Neural progenitor cell (in vitro differentiated cells): ENCODE results near the gene AFF3. TPM values are rescaled to one million over a fixed set of nuclear protein-coding genes. Genes with fewer than 3 reads are reported as not detected.
"Not testable (repeated sequence)": the region's sequence is repeated elsewhere in the genome, so short reads cannot be mapped to it uniquely, and the experiment has no call there.

ENCODE experiments used
- DNase-seq: peaks from one replicate; pipeline ENCODE4 v3.0.0-alpha.2; 2016; ENCODE audit warnings: low spot score
- H2AFZ ChIP-seq: fragments of 200-600 bp; sonication (generic); replicated peaks from 2 replicates; pipeline ENCODE4 v1.6.1; 2016; ENCODE audit warnings: antibody characterized with exemption
- H3F3A ChIP-seq: fragments of 200-600 bp; sonication (generic); 2 replicates; pipeline ENCODE4 v1.6.1; 2016; ENCODE audit warnings: antibody characterized with exemption, low read depth
- H3K27ac ChIP-seq: fragments of 200-600 bp; sonication (generic); 2 replicates; pipeline ENCODE4 v1.5.1; 2016; ENCODE audit warnings: mild to moderate bottlenecking
- H3K27me3 ChIP-seq: fragments of 200-600 bp; sonication (generic); 2 replicates; pipeline ENCODE4 v1.6.1; 2016; ENCODE audit warnings: mild to moderate bottlenecking, moderate library complexity
- H3K36me3 ChIP-seq: fragments of 200-600 bp; sonication (generic); 2 replicates; pipeline ENCODE4 v1.5.1; 2016
- H3K4me1 ChIP-seq: fragments of 200-600 bp; sonication (generic); 2 replicates; pipeline ENCODE4 v1.6.1; 2016; ENCODE audit warnings: mixed run types
- H3K4me2 ChIP-seq: fragments of 200-600 bp; sonication (generic); 2 replicates; pipeline ENCODE4 v1.6.1; 2016
- H3K4me3 ChIP-seq: fragments of 200-600 bp; sonication (generic); 2 replicates; pipeline ENCODE4 v1.5.1; 2016
- H3K79me2 ChIP-seq: fragments of 200-600 bp; sonication (generic); 2 replicates; pipeline ENCODE4 v1.6.1; 2016; ENCODE audit warnings: low read depth
- H3K9ac ChIP-seq: fragments of 200-600 bp; sonication (generic); 2 replicates; pipeline ENCODE4 v1.6.1; 2016
- H3K9me3 ChIP-seq: fragments of 200-600 bp; sonication (generic); 2 replicates; pipeline ENCODE4 v1.5.1; 2016; ENCODE audit warnings: low read depth
- H4K20me1 ChIP-seq: fragments of 200-600 bp; sonication (generic); 2 replicates; pipeline ENCODE4 v1.6.1; 2016; ENCODE audit warnings: low read depth
- H3K27ac Mint-ChIP-seq: 3 replicates; pipeline ENCODE4 v1.8.0; 2021; ENCODE audit warnings: mixed read lengths
- H3K27me3 Mint-ChIP-seq: 2 replicates; pipeline ENCODE4 v1.8.0; 2022; ENCODE audit warnings: low read depth, mild to moderate bottlenecking, inconsistent platforms, moderate library complexity, mixed read lengths; ENCODE audit not compliant: insufficient read depth
- H3K36me3 Mint-ChIP-seq: 3 replicates; pipeline ENCODE4 v1.8.0; 2021; ENCODE audit warnings: mixed read lengths
- H3K4me1 Mint-ChIP-seq: 3 replicates; pipeline ENCODE4 v1.8.0; 2021; ENCODE audit warnings: mixed read lengths
- H3K4me3 Mint-ChIP-seq: 3 replicates; pipeline ENCODE4 v1.8.0; 2021; ENCODE audit warnings: mild to moderate bottlenecking, moderate library complexity, mixed read lengths
- H3K9me3 Mint-ChIP-seq: 3 replicates; pipeline ENCODE4 v1.8.0; 2020; ENCODE audit warnings: mixed read lengths
- CTCF ChIP-seq: fragments of 200-600 bp; sonication (generic); IDR thresholded peaks from 2 replicates; pipeline ENCODE4 v1.5.1; 2017; ENCODE audit warnings: antibody characterized with exemption, mild to moderate bottlenecking
- EZH2 ChIP-seq: fragments of 200-600 bp; sonication (generic); IDR thresholded peaks from 2 replicates; pipeline ENCODE4 v1.6.1; 2017; ENCODE audit warnings: antibody characterized with exemption, mild to moderate bottlenecking, moderate library complexity
- EZH2phosphoT487 ChIP-seq: fragments of 200-600 bp; sonication (generic); IDR thresholded peaks from 2 replicates; pipeline ENCODE4 v1.6.1; 2017; ENCODE audit warnings: antibody characterized with exemption
- total RNA-seq: library from RNA; depleted of rRNA; stranded (reverse); fragments of >200 nt; gene quantifications from 2 replicates; pipeline ENCODE4 v1.2.3, GENCODE V29; 2015; ENCODE audit warnings: low replicate concordance

Gene AFF3
- total RNA-seq, 1 donor from 2014 or later, result 0.26 TPM

GRCh38 chr2:100110614-100111000 is 31.8 kb downstream of the AFF3 start:
- H3K79me2 ChIP-seq, result no peaks in the 10 kb centered on the region
- H3K4me2 ChIP-seq, result no peak overlapping the region
- Mint-ChIP-seq H3K27me3 (peaks cover 26% of the 10 kb centered on the region), H3K4me3 (no peak overlapping the region), H3K9me3 (peaks cover 5% of the 10 kb centered on the region), H3K36me3 (no peaks in the 10 kb centered on the region), H3K27ac (no peak overlapping the region), H3K4me1 (peaks cover 40% of the 10 kb centered on the region)
- H3K27me3 ChIP-seq, result peaks cover 95% of the 10 kb centered on the region
- H3K9ac ChIP-seq, result no peak overlapping the region
- DNase-seq, result no peak
- peaks cover 14% of the 10 kb centered on the region for H4K20me1 ChIP-seq
- H3K4me3 ChIP-seq, result no peak overlapping the region
- H3K36me3 ChIP-seq, result no peaks in the 10 kb centered on the region
- peaks cover 20% of the 10 kb centered on the region for H3K4me1 ChIP-seq
- H3K27ac ChIP-seq, result no peak overlapping the region
- no peak overlapping the region for H2AFZ ChIP-seq
- TF ChIP-seq CTCF, result no peak
- no peak for TF ChIP-seq EZH2
- no peak for TF ChIP-seq EZH2phosphoT487
- no peaks in the 10 kb centered on the region for H3K9me3 ChIP-seq
- H3F3A ChIP-seq, result peaks cover 15% of the 10 kb centered on the region

GRCh38 chr2:100109986-100110613 is 32.3 kb downstream of the AFF3 start:
- H4K20me1 ChIP-seq, result peaks cover 14% of the 10 kb centered on the region
- H3K79me2 ChIP-seq, result no peaks in the 10 kb centered on the region
- no peaks in the 10 kb centered on the region for H3K9me3 ChIP-seq
- no peak overlapping the region for H2AFZ ChIP-seq
- no peak overlapping the region for H3K27ac Mint-ChIP-seq
- no peaks in the 10 kb centered on the region for H3K36me3 Mint-ChIP-seq
- H3K27ac ChIP-seq, result no peak overlapping the region
- no peak overlapping the region for H3K4me3 ChIP-seq
- TF ChIP-seq CTCF (no peak), EZH2 (no peak), EZH2phosphoT487 (no peak)
- no peak overlapping the region for H3K4me2 ChIP-seq
- peaks cover 95% of the 10 kb centered on the region for H3K27me3 ChIP-seq
- H3K9me3 Mint-ChIP-seq, result peaks cover 3% of the 10 kb centered on the region
- H3K4me1 ChIP-seq, result peaks cover 25% of the 10 kb centered on the region
- H3K9ac ChIP-seq, result no peak overlapping the region
- H3K36me3 ChIP-seq, result no peaks in the 10 kb centered on the region
- H3K4me1 Mint-ChIP-seq, result peaks cover 44% of the 10 kb centered on the region
- H3K4me3 Mint-ChIP-seq, result no peak overlapping the region
- H3K27me3 Mint-ChIP-seq, result peaks cover 28% of the 10 kb centered on the region
- DNase-seq, result no peak
- peaks cover 20% of the 10 kb centered on the region for H3F3A ChIP-seq

GRCh38 chr2:100108648-100109020 is 33.8 kb downstream of the AFF3 start:
- not testable (repeated sequence) for H3K9me3 ChIP-seq, H3K36me3 Mint-ChIP-seq, H3K9ac ChIP-seq, DNase-seq, H3K36me3 ChIP-seq, H3K27ac ChIP-seq, H3K9me3 Mint-ChIP-seq, H3K4me2 ChIP-seq, H3K27ac Mint-ChIP-seq, H3K4me3 ChIP-seq, H3K79me2 ChIP-seq, H2AFZ ChIP-seq
- Histone ChIP-seq H3K4me1 (peaks cover 26% of the 10 kb centered on the region), H3F3A (peaks cover 21% of the 10 kb centered on the region), H4K20me1 (peaks cover 14% of the 10 kb centered on the region), H3K27me3 (peaks cover 89% of the 10 kb centered on the region)
- peaks cover 44% of the 10 kb centered on the region for H3K4me1 Mint-ChIP-seq
- H3K27me3 Mint-ChIP-seq, result peaks cover 22% of the 10 kb centered on the region
- peak overlapping the region; percentile 6 for H3K4me3 Mint-ChIP-seq

- no peaks in the 10 kb centered on the region for H3K36me3 Mint-ChIP-seq
- H3K4me2 ChIP-seq, result no peak overlapping the region
- no peak overlapping the region for H3K4me3 ChIP-seq
- H3K4me1 ChIP-seq, result peaks cover 26% of the 10 kb centered on the region
- H3K9me3 Mint-ChIP-seq, result peaks cover 3% of the 10 kb centered on the region
- no peaks in the 10 kb centered on the region for H3K9me3 ChIP-seq
- H3K27me3 ChIP-seq, result peaks cover 89% of the 10 kb centered on the region
- peaks cover 45% of the 10 kb centered on the region for H3K4me1 Mint-ChIP-seq
- H2AFZ ChIP-seq, result no peak overlapping the region
- H3K4me3 Mint-ChIP-seq, result peak overlapping the region; percentile 14
- TF ChIP-seq EZH2, result no peak
- TF ChIP-seq CTCF, result no peak
- no peak for TF ChIP-seq EZH2phosphoT487
- peak overlapping the region; percentile 25 for H3K27ac Mint-ChIP-seq
- H3K27me3 Mint-ChIP-seq, result peaks cover 24% of the 10 kb centered on the region
- peaks cover 14% of the 10 kb centered on the region for H4K20me1 ChIP-seq
- H3K9ac ChIP-seq, result no peak overlapping the region
- DNase-seq, result no peak
- no peaks in the 10 kb centered on the region for H3K36me3 ChIP-seq
- no peaks in the 10 kb centered on the region for H3K79me2 ChIP-seq
- no peak overlapping the region for H3K27ac ChIP-seq
- peaks cover 21% of the 10 kb centered on the region for H3F3A ChIP-seq
Observed at GRCh38 chr2:100107906-100108647, 34.3 kb downstream of the AFF3 start.
